ENCODE measurements around the gene TIMM29.
A peak's percentile ranks its signal among the peaks of the same experiment; 100 is the strongest.
"Not testable (repeated sequence)": the region's sequence is repeated elsewhere in the genome, so short reads cannot be mapped to it uniquely, and the experiment has no call there.

TIMM29 gene

DNA sequence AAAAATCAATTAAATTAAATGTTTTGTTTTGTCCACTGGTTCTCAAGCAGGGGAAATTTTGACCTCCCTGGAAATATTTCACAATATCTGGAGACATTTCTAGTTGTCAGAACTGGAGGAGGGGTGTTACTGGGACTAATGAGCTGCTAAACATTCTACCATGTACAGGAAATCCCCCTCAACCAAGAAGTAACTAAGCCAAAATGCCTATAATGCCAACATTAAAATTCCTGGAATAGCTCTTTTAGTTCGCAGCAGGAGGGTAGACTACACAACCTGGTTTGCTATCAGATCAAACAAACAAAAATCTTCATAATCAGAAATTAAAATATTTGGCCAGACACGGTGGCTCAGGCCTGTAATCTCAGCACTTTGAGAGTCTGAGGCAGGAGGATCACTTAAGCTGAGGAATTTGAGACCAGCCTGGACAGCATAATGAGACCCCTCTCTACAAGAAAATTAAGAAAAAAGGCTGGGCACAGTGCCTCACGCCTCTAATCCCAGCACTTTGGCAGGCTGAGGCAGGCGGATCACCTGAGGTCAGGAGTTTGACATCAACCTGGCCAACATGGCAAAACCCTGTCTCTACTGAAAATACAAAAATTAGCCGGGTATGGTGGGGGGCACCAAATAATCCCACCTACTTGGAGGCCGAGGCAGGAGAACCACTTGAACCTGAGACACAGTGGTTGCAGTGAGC lies 18.5 kb downstream of the TIMM29 start:
- DNase-seq, result no peak

- DNase-seq, result no peak
Observed at GRCh38 chr19:10952809-10953208, 24.2 kb downstream of the TIMM29 start.

GRCh38 chr19:10959277-10959968 lies 30.8 kb downstream of the TIMM29 start:
- not testable (repeated sequence) for DNase-seq

- peak; percentile 98 for DNase-seq
Observed at GRCh38 chr19:10960314-10961072, 31.9 kb downstream of the TIMM29 start, which contains the start of gene SMARCA4. SMARCA4 (plus strand) TSS chr19:10961030; CDS start chr19:10984152, 23,122 bp downstream.

DNA sequence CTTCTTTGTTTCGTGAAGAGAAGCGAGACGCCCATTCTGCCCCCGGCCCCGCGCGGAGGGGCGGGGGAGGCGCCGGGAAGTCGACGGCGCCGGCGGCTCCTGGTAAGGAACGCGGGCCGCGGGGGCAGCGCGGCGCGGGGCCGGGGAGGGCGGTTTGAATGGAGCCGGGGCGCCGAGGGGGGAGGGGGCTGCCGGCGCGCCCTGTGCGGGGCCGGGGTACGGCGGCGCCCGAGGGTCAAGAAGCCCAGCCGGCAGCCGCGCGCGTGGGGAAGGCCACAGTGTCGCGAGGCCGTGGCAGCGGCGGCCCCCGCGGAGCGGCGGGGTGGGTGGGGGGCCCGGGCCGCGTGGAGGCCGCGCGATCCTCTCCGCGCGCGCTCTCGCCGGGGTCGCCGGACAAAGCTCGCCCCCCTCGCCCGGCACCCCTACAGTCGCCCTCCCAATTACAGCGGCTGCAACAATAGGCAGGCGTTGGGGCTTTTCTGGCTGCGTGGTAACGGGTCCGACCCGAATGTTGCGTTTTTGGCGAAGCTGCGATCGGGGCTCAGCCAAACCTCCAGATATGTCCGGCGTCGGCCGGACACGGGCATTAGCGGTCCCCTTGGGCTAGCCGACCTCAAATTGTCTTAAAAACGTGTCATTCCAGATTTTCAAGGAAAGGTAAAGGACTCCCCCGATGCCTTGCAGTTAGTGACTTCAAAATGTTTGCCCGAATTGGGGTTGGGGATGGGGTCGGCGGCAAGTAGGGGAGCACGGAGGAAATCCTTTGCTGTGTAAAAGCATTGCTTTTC lies 32.7 kb downstream of the TIMM29 start:
- peak in 1 of 2 donors; percentile 41 for DNase-seq

GRCh38 chr19:10962863-10963262 lies 34.3 kb downstream of the TIMM29 start:
- DNase-seq, result no peak

GRCh38 chr19:10963865-10964264 lies 35.3 kb downstream of the TIMM29 start:
- no peak for DNase-seq

DNA sequence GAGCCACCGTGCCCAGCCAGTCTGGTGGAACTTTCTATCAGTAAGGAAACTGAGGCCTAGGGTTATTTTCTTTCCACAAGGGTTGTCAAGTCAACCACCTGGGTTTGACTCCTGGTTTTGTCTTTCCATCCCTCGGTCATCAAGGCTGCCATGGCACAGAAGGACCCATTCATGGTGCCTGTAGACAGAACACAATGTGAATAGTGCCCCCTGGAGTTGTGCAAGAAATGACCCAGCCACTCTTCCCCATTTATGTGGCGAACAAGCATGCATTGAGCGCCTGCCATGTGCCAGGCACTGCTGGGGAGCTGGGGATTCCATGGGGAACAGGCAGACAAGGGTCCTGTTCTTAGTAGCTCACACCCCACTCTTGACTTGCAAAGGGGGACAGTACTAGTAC lies 36.3 kb downstream of the TIMM29 start:
- DNase-seq, result no peak

GRCh38 chr19:10965398-10965797 lies 36.8 kb downstream of the TIMM29 start:
- no peak for DNase-seq

- DNase-seq, result no peak
Observed at GRCh38 chr19:10966809-10967208, 38.2 kb downstream of the TIMM29 start.

DNA sequence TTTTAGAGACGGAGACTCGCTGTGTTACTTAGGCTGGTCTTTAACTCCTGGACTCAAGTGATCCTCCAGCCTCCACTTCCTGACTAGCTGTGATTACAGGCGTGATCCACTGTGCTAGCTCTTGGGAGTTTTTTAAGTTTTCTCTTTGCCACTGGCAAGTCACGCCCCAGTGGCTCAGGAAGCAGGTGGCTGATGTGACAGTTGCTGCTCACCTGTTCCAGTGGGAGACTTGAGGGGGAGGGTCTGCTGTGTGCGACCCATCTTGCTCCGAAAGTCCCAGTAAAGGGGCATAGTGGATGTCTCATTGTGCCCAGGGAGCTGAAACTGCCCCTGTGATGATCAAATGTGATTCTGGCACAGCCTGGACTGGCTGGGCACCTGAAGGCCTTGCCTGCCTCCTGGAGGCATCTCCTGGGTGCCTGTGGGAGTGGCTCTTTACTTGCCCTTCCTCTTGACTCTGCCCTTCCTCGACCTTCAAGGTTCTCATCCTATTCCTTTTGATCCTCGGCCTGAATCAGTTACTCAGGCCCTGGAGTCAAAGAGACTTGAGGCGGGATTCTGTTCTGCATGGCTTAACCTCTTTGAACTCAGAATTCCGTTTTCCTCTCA lies 40.0 kb downstream of the TIMM29 start:
- DNase-seq, result no peak

GRCh38 chr19:10971107-10971726 lies 42.6 kb downstream of the TIMM29 start:
- no peak for DNase-seq

DNA sequence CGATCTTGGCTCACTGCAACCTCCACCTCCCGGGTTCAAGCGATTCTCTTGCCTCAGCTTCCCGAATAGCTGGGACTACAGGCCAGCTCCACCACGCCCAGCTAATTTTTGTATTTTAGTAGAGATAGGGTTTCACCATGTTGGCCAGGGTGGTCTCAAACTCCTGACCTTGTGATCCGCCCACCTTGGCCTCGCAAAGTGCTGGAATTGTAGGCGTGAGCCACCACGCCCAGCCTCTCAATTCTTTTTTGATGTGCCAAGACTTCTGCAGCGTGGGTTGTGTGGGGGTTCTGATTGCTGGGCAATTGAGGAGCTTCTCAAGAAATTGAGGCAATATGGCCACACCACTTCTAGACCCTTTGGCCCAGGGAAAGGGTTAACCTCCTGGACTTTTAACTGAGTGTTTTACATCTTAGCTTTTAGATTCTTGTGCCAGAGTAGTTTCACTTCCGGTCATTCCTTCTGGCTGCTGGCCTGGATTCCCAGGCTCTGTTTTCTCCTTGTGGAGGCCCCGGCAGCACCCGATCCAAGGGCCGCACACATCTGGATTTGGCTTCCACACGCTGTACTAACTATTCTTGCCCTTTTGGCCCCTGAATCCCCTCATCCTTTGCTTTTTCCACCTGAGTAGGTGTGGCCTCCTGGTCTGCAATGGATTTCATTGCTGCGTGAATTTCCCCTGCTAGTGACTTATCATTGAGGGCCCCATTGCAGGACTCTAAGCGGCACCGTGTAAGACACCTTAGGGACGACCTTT lies 46.9 kb downstream of the TIMM29 start:
- DNase-seq, result no peak

- no peak for DNase-seq
Observed at GRCh38 chr19:10976131-10976892, 47.7 kb downstream of the TIMM29 start.

DNA sequence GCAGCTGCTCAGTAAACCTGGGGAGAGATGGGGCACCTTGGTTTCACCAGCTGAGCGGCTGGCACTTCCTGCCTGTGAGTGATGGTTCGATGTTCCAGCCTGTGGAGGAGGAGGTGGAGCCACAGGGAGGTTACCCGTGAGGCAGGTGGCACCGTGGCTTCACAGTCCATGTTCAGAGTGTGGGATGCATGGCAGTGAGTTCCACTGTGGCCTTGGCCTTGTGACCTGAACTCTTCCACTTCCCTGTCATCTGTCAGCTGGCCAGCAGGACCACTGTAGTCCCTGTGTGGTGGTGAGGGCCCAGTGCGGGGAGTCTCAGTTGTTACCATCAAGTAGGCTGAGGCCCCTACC lies 49.1 kb downstream of the TIMM29 start:
- no peak for DNase-seq
